OCI-LY3 (cell line): ENCODE data around the gene B2M.

Experiments
- H2AFZ ChIP-seq: fragments of 200-600, 300-600 bp; shearing (Covaris generic); 2 replicates; pipeline ENCODE4 v1.6.0; 2014; ENCODE audit warnings: antibody characterized with exemption, low read depth, low read length
- H3K27ac ChIP-seq: fragments of 200-600, 300-600 bp; sonication (generic); 2 replicates; pipeline ENCODE4 v1.5.1; 2014; ENCODE audit warnings: mild to moderate bottlenecking, low read length, moderate library complexity, mixed read lengths
- H3K27me3 ChIP-seq: fragments of 200-600, 300-600 bp; sonication (generic); 2 replicates; pipeline ENCODE4 v1.6.1; 2014; ENCODE audit warnings: low read depth, low read length, mixed read lengths
- H3K36me3 ChIP-seq: fragments of 200-600, 300-600 bp; sonication (generic); replicated peaks from 2 replicates; pipeline ENCODE3; 2014; ENCODE audit warnings: low read depth, low read length, mixed read lengths
- H3K4me1 ChIP-seq: fragments of 300-600, 200-600 bp; sonication (generic); 2 replicates; pipeline ENCODE4 v1.6.1; 2014; ENCODE audit warnings: low read length, mixed read lengths
- H3K4me2 ChIP-seq: fragments of 200-600, 300-600 bp; sonication (generic); 2 replicates; pipeline ENCODE4 v1.6.1; 2014; ENCODE audit warnings: low read length, mixed read lengths
- H3K4me3 ChIP-seq: fragments of 300-600, 200-600 bp; sonication (generic); 2 replicates; pipeline ENCODE4 v1.5.1; 2014; ENCODE audit warnings: antibody characterized with exemption, mild to moderate bottlenecking, low read length, moderate library complexity
- H3K79me2 ChIP-seq: fragments of 300-600, 200-600 bp; shearing (Covaris generic); 2 replicates; pipeline ENCODE4 v1.6.1; 2014; ENCODE audit warnings: mild to moderate bottlenecking, low read length, mixed read lengths
- H3K9ac ChIP-seq: fragments of 300-600, 200-600 bp; shearing (Covaris generic); 2 replicates; pipeline ENCODE4 v1.6.0; 2014; ENCODE audit warnings: mild to moderate bottlenecking, low read length, moderate library complexity
- H3K9me3 ChIP-seq: fragments of 200-600, 300-600 bp; shearing (Covaris generic); 2 replicates; pipeline ENCODE4 v1.6.1; 2014; ENCODE audit warnings: low read length, mixed read lengths; ENCODE audit not compliant: insufficient read depth
- H4K20me1 ChIP-seq: fragments of 200-600, 300-600 bp; sonication (generic); 2 replicates; pipeline ENCODE4 v1.6.1; 2016; ENCODE audit warnings: low read length, mixed read lengths; ENCODE audit not compliant: insufficient read depth
- EZH2phosphoT487 ChIP-seq: fragments of 200-600 bp; shearing (Covaris generic); IDR thresholded peaks from 2 replicates; pipeline ENCODE4 v1.6.1; 2018; ENCODE audit warnings: antibody characterized with exemption, mixed run types, low read depth
- TF ChIP-seq, protein P1 (sequence below): fragments of 200-600, 300-600 bp; sonication (generic); IDR thresholded peaks from 2 replicates; pipeline ENCODE4 v1.5.1; 2014; ENCODE audit warnings: antibody characterized with exemption, low read length, low read depth

The B2M gene

GRCh38 chr15:44663410-44664308 lies 47.7 kb upstream of the B2M start, which contains the start of gene SPG11:
SPG11 (minus strand) TSS chr15:44663662; CDS start chr15:44663647, 15 bp downstream.
- no peaks in the 10 kb centered on the region for H3K27me3 ChIP-seq
- H3K4me2 ChIP-seq, result peak within 1 kb of the TSS; percentile 93
- TF ChIP-seq, protein P1, sequence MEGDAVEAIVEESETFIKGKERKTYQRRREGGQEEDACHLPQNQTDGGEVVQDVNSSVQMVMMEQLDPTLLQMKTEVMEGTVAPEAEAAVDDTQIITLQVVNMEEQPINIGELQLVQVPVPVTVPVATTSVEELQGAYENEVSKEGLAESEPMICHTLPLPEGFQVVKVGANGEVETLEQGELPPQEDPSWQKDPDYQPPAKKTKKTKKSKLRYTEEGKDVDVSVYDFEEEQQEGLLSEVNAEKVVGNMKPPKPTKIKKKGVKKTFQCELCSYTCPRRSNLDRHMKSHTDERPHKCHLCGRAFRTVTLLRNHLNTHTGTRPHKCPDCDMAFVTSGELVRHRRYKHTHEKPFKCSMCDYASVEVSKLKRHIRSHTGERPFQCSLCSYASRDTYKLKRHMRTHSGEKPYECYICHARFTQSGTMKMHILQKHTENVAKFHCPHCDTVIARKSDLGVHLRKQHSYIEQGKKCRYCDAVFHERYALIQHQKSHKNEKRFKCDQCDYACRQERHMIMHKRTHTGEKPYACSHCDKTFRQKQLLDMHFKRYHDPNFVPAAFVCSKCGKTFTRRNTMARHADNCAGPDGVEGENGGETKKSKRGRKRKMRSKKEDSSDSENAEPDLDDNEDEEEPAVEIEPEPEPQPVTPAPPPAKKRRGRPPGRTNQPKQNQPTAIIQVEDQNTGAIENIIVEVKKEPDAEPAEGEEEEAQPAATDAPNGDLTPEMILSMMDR, result peak; percentile 75
- no peak for TF ChIP-seq EZH2phosphoT487
- H3K9me3 ChIP-seq, result no peaks in the 10 kb centered on the region
- peaks cover 38% of the 10 kb centered on the region for H3K79me2 ChIP-seq
- no peaks in the 10 kb centered on the region for H4K20me1 ChIP-seq
- peak within 1 kb of the TSS; percentile 91 for H3K4me3 ChIP-seq
- H3K27ac ChIP-seq, result peak within 1 kb of the TSS; percentile 88
- peaks cover 6% of the 10 kb centered on the region for H3K36me3 ChIP-seq
- H2AFZ ChIP-seq, result peak within 1 kb of the TSS; percentile 88
- peaks cover 54% of the 10 kb centered on the region for H3K4me1 ChIP-seq
- peak within 1 kb of the TSS; percentile 93 for H3K9ac ChIP-seq

DNA sequence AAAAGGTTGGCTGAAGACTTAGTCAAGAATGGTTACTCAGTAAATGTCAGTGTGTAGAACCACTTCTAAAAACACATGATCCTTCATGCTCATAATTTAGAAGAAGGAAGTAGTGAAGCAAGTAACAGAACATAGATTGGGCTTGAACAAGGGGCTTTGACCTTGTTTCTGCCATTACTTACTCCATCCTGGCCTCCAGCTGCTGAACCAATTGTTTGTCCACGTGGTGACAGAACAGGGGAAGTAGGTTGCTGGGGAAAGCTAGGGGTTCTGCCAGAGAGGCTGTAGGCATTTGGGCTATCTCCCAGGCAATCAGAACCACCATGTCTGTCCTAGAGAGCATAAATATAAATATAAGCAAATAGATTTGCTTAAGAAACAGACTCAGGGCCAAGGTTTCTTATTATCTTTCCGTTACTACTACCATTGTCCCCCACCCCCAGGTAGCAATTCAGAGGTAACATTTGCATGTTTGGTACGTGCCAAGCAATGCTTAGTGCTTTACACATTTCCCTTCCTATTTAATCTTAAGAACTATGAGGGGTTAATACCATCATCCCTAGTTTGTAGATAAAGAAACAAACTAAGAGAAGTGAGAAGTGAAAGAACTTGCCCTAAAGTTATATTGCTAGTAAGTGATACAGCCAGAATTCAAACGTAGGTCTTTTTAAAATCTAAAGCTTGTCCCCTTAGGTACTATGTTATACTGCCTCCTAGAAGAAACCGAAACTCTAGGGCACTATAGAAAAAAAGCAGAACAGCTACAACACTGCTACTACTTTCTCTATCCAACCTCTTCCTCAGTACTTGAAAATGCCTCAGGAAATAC lies 44.9 kb upstream of the B2M start:
- Histone ChIP-seq H3K9ac (peak overlapping the region; percentile 55), H3K4me2 (peak overlapping the region; percentile 70), H3K9me3 (no peaks in the 10 kb centered on the region), H3K36me3 (no peaks in the 10 kb centered on the region), H3K27me3 (no peaks in the 10 kb centered on the region), H3K27ac (peak overlapping the region; percentile 90), H3K4me3 (peak overlapping the region; percentile 58), H3K79me2 (peaks cover 30% of the 10 kb centered on the region), H3K4me1 (peaks cover 82% of the 10 kb centered on the region), H4K20me1 (no peaks in the 10 kb centered on the region), H2AFZ (peak overlapping the region; percentile 50)
- TF ChIP-seq EZH2phosphoT487, result no peak
- TF ChIP-seq, protein P1, result peak; percentile 11

- H3K9ac ChIP-seq, result peak overlapping the region; percentile 55
- no peaks in the 10 kb centered on the region for H3K9me3 ChIP-seq
- H3K27ac ChIP-seq, result peak overlapping the region; percentile 90
- no peaks in the 10 kb centered on the region for H3K27me3 ChIP-seq
- H2AFZ ChIP-seq, result peak overlapping the region; percentile 50; the same call in 1 of the 2 replicates
- peaks cover 24% of the 10 kb centered on the region for H3K79me2 ChIP-seq
- peak overlapping the region; percentile 70 for H3K4me2 ChIP-seq
- H4K20me1 ChIP-seq, result no peaks in the 10 kb centered on the region
- H3K36me3 ChIP-seq, result no peaks in the 10 kb centered on the region
- no peak for TF ChIP-seq EZH2phosphoT487
- TF ChIP-seq, protein P1, result no peak
- H3K4me3 ChIP-seq, result peak overlapping the region; percentile 58
- peaks cover 85% of the 10 kb centered on the region for H3K4me1 ChIP-seq
Observed at GRCh38 chr15:44667039-44667360, 44.3 kb upstream of the B2M start.

DNA sequence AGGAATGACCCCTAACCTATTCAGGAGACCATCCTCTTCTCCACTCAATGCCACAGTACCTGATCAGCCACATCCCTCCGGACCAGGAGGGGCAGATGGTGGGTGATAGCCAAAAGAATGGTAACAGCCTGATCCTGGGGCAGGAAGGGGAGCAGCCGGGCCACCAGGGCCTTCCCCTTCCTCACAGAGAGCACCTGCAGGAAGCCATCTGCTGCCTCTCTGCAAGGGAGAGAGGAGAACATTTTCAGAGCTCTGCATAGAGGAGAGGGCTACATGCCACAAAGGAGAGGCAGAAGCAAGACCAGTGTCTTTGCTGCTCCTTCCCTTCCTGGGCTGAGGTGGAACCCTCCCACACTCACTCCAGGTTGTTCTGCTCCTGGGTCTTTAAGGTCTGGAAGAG lies 42.4 kb upstream of the B2M start:
- Histone ChIP-seq H3K4me1 (peaks cover 85% of the 10 kb centered on the region), H3K9me3 (no peaks in the 10 kb centered on the region), H4K20me1 (no peaks in the 10 kb centered on the region), H3K4me3 (peak overlapping the region; percentile 9), H3K27me3 (no peaks in the 10 kb centered on the region), H2AFZ (no peak overlapping the region), H3K4me2 (peak overlapping the region; percentile 50), H3K27ac (peak overlapping the region; percentile 24), H3K36me3 (no peaks in the 10 kb centered on the region), H3K9ac (peak overlapping the region; percentile 18; the same call in 1 of the 2 replicates), H3K79me2 (peaks cover 8% of the 10 kb centered on the region; the same call in 1 of the 2 replicates)
- no peak for TF ChIP-seq EZH2phosphoT487
- TF ChIP-seq, protein P1, result no peak
